Measurements from ENCODE around the gene AOAH. TPM values are rescaled to one million over a fixed set of nuclear protein-coding genes. Genes with fewer than 3 reads are reported as not detected.

The AOAH gene
- total RNA-seq, 1 experiment from 2014 or later, result not detected

DNA sequence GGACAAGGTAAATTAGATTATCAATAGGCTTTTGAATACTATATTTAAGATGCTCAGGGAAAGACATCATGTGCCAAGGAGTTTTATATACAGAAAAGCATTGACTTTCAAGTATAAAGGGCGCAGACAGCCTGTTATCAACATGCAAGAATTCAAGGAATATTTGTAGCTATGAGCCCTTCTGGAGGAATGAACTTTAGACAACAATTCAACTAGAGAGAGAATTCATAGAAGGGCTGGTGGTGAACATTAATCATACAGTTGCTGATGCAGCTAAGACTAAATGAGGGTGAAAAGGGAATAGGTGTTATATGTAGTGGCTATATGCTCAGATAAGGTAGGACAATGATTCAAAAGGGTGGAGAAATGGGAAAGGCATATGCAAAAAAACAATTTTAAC lies 41.2 kb downstream of the AOAH start:
- no peaks in the 10 kb centered on the region for H3K4me1 ChIP-seq (ENCODE audit: insufficient read depth, low read length, poor library complexity, severe bottlenecking)
- no peaks in the 10 kb centered on the region for H3K36me3 ChIP-seq (ENCODE audit: insufficient read depth, low read length, poor library complexity, severe bottlenecking)
- POLR2A ChIA-PET (ENCODE audit: low non-redundant PET), result no interaction called here
- intact Hi-C loops (cut with micrococcal nuclease; ENCODE audit: unreplicated experiment), result no loop called here
- BruUV-seq (replicated peaks), result no TSS peak
- H3K4me3 ChIP-seq (ENCODE audit: low read depth, low read length, poor library complexity, severe bottlenecking), result no peak overlapping the region
- CTCF ChIA-PET, result no interaction called here
- no peak overlapping the region for H3K27ac ChIP-seq (ENCODE audit: low read depth, low read length, poor library complexity, severe bottlenecking)
- peaks cover 9% of the 10 kb centered on the region for H3K27me3 ChIP-seq (replicated peaks; ENCODE audit: insufficient read depth, low read depth, low read length, poor library complexity)
- TF ChIP-seq, protein P1, sequence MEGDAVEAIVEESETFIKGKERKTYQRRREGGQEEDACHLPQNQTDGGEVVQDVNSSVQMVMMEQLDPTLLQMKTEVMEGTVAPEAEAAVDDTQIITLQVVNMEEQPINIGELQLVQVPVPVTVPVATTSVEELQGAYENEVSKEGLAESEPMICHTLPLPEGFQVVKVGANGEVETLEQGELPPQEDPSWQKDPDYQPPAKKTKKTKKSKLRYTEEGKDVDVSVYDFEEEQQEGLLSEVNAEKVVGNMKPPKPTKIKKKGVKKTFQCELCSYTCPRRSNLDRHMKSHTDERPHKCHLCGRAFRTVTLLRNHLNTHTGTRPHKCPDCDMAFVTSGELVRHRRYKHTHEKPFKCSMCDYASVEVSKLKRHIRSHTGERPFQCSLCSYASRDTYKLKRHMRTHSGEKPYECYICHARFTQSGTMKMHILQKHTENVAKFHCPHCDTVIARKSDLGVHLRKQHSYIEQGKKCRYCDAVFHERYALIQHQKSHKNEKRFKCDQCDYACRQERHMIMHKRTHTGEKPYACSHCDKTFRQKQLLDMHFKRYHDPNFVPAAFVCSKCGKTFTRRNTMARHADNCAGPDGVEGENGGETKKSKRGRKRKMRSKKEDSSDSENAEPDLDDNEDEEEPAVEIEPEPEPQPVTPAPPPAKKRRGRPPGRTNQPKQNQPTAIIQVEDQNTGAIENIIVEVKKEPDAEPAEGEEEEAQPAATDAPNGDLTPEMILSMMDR (conservative IDR thresholded peaks at IDR 0.05; ENCODE audit: low read depth, low read length), result no peak
- no peak for TF ChIP-seq EZH2 (IDR thresholded peaks at IDR 0.05; ENCODE audit: borderline replicate concordance, low read depth, low read length, poor library complexity, severe bottlenecking)
- no peaks in the 10 kb centered on the region for H3K9me3 ChIP-seq (ENCODE audit: low read depth, low read length, poor library complexity, severe bottlenecking)
- no peak for DNase-seq (ENCODE audit: low spot score)

DNA sequence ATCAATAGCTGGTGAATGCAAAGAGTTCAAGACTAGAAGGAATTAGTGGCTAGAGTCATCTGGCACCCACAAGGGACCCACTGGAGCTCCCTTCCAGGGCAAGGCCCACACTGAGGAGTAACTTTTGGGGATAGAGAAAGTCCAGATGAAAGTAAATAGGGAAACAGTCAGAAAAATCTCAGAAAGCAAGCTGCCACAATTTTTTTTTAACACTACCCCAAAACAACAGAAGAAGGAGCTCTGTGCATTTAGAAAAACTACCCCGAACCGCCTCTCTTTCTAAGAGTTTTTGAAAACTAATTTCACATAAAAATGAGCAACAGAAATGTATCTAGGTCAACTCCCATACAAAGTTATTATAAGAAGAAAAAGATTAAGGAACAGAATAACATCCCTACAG lies 42.2 kb downstream of the AOAH start:
- ChIA-PET CTCF (no interaction called here), POLR2A (ENCODE audit: low non-redundant PET) (no interaction called here)

DNA sequence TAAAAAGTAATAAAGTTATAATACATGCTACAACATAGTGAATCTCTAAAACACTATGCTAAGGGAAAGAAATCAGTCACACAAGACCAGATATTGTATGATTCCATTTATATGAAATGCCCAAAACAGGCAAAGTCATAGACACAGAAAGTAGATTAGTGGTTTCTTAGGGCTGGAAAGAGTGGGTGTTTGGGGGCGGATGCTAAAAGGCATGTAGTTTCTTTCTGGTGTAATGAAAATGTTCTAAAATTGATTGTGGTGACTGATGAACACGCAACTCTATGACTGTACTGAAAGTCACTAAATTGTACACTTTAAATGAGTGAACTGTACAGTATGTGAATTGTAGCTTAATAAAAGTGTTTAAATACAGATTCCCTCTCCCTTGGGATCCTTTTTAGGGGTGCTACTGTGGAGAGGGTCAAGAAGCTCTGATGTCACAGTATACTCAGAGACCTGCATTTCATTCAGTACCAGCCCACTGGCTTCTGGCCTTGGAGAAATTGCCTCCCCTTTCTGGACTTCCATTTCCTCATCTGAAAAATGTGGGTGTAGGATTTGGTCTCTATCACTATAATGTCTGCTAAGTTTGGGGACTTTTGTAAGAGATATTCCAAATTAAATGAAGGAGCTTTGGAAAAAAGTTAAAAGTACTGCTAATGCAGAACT lies 46.4 kb downstream of the AOAH start:
- Histone ChIP-seq H3K4me3 (ENCODE audit: low read depth, low read length, poor library complexity, severe bottlenecking) (no peak overlapping the region), H3K4me1 (ENCODE audit: insufficient read depth, low read length, poor library complexity, severe bottlenecking) (no peaks in the 10 kb centered on the region), H3K27me3 (replicated peaks; ENCODE audit: insufficient read depth, low read depth, low read length, poor library complexity) (peaks cover 15% of the 10 kb centered on the region), H3K9me3 (ENCODE audit: low read depth, low read length, poor library complexity, severe bottlenecking) (no peaks in the 10 kb centered on the region), H3K27ac (ENCODE audit: low read depth, low read length, poor library complexity, severe bottlenecking) (no peak overlapping the region), H3K36me3 (ENCODE audit: insufficient read depth, low read length, poor library complexity, severe bottlenecking) (no peaks in the 10 kb centered on the region)
- no TSS peak for BruUV-seq (replicated peaks)
- no peak for TF ChIP-seq EZH2 (IDR thresholded peaks at IDR 0.05; ENCODE audit: borderline replicate concordance, low read depth, low read length, poor library complexity, severe bottlenecking)
- TF ChIP-seq, protein P1 (conservative IDR thresholded peaks at IDR 0.05; ENCODE audit: low read depth, low read length), result no peak
- POLR2A ChIA-PET (ENCODE audit: low non-redundant PET), result no interaction called here
- DNase-seq (ENCODE audit: low spot score), result no peak
- intact Hi-C loops (cut with micrococcal nuclease; ENCODE audit: unreplicated experiment), result no loop called here
- CTCF ChIA-PET, result no interaction called here

More for the DNA sequence above, 42.2 kb downstream of the AOAH start:
- no TSS peak for BruUV-seq (replicated peaks)
- Histone ChIP-seq H3K36me3 (ENCODE audit: insufficient read depth, low read length, poor library complexity, severe bottlenecking) (no peaks in the 10 kb centered on the region), H3K4me1 (ENCODE audit: insufficient read depth, low read length, poor library complexity, severe bottlenecking) (no peaks in the 10 kb centered on the region), H3K4me3 (ENCODE audit: low read depth, low read length, poor library complexity, severe bottlenecking) (no peak overlapping the region), H3K9me3 (ENCODE audit: low read depth, low read length, poor library complexity, severe bottlenecking) (no peaks in the 10 kb centered on the region), H3K27me3 (replicated peaks; ENCODE audit: insufficient read depth, low read depth, low read length, poor library complexity) (peaks cover 9% of the 10 kb centered on the region), H3K27ac (ENCODE audit: low read depth, low read length, poor library complexity, severe bottlenecking) (no peak overlapping the region)
- TF ChIP-seq EZH2 (IDR thresholded peaks at IDR 0.05; ENCODE audit: borderline replicate concordance, low read depth, low read length, poor library complexity, severe bottlenecking), result no peak
- TF ChIP-seq, protein P1 (conservative IDR thresholded peaks at IDR 0.05; ENCODE audit: low read depth, low read length), result no peak
- DNase-seq (ENCODE audit: low spot score), result no peak
- intact Hi-C loops (cut with micrococcal nuclease; ENCODE audit: unreplicated experiment), result no loop called here
